Retinal pigment epithelial cell (primary cell): ENCODE results near the gene SEZ6.

Experiments used
- DNase-seq: peaks from one replicate; pipeline ENCODE4 v3.0.0-alpha.2; 2010; ENCODE audit warnings: low read depth
- H3K4me3 ChIP-seq: 2 replicates; pipeline ENCODE4 v1.5.1; 2011; ENCODE audit warnings: mild to moderate bottlenecking, low read length, control low read depth, moderate library complexity
- CTCF ChIP-seq: conservative IDR thresholded peaks from 2 replicates; pipeline ENCODE4 v1.5.1; 2011; ENCODE audit warnings: low read depth, low read length, control low read depth, inconsistent platforms

SEZ6 gene

DNA sequence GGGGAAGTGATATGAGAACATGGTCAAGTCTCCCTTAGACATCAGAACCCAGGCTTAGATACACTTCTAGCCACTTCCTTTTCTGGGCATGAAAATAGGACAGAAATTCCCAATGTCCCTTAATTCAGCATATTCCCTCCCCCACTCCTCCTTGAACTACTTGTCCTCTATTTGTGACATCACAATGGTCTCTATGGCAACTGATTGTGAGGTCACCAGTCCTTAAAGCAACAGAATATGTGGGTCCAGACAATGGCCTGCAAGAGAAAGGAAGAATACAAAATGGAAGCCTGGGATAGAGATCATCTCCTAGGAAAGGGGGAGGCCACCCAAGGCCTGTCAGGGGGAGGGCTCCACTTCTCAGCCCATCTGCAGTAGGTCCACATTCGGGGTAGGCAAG, 6.7 kb upstream of the SEZ6 start:
- no peak overlapping the region for H3K4me3 ChIP-seq
- TF ChIP-seq CTCF: no peak
- no peak for DNase-seq

- DNase-seq: no peak
- no peak for TF ChIP-seq CTCF
- no peak overlapping the region for H3K4me3 ChIP-seq
These were observed 4.8 kb upstream of the SEZ6 start for GRCh38 chr17:29010586-29010985.

GRCh38 chr17:29010129-29010528, 4.3 kb upstream of the SEZ6 start:
- no peak overlapping the region for H3K4me3 ChIP-seq
- TF ChIP-seq CTCF: no peak
- DNase-seq: no peak

DNA sequence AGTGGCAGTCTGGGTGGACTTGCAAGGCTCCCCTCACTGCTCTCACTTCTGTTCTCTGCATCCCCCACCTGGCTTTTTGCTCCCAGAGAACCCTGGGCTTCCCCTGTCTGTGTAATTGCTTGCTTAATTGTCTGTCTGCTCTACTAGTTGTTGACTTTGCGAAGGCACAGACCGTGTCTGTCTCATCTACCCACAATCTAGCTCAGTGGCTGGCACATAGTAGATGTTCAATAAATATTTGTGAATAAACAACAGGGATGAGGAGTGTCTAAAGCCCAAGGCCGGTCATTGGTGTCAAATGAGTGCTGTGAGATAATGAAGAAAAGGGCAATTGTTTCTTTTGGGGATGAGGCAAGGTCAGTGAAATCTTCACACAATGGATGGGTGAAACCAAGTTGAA, 2.8 kb upstream of the SEZ6 start:
- H3K4me3 ChIP-seq: no peak overlapping the region
- TF ChIP-seq CTCF: no peak
- no peak for DNase-seq

DNA sequence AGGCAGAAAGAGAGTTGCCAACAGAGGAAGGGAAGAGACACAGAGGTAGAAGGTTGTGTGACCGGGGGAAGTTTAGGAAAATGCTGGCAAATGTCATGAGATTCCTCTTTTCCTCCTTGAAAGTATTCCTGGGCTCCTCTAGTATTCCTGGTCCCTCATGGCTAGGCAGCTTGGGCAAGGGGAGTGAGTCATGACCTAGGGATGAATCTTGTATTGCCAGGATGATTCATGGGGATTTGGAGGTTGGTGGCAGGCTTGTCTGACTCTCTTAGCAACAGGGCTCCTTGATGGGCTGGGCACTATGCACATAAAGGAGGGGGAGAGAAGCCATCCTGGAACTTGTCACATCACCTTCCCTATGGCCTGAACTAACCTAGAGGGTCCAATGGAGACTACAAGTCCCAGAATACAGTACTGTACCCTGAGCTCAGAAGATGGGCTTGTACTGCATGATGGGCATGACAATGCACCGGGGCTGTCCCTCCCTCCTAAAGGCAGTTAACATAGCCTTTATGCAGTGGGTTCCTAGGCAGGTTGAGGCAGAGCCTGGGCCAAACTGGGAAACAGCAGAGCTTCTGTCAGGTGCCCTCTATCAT, 2.1 kb upstream of the SEZ6 start:
- TF ChIP-seq CTCF: no peak
- no peak overlapping the region for H3K4me3 ChIP-seq
- DNase-seq: peak; percentile 63

DNA sequence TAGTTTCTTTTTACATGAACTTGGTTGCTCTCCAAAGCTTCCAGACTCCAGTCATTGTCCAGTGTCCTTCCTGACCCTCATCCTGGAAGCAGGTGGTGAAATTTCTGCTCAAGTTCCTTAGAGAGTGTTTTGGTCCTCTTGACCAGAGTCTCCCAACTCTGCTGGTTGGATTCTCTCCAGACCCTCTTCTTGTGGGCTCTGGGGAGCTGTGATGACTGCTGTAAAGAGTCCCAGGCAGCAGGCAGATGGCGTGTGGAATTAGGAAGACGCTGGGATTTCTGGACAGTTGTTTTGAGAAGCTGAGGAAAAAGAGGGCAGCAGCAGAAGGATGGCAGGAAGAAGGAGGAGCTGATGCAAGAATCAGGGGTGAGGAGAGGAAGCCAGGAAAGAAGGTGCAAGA, 1.6 kb upstream of the SEZ6 start:
- no peak overlapping the region for H3K4me3 ChIP-seq
- no peak for TF ChIP-seq CTCF
- no peak for DNase-seq

DNA sequence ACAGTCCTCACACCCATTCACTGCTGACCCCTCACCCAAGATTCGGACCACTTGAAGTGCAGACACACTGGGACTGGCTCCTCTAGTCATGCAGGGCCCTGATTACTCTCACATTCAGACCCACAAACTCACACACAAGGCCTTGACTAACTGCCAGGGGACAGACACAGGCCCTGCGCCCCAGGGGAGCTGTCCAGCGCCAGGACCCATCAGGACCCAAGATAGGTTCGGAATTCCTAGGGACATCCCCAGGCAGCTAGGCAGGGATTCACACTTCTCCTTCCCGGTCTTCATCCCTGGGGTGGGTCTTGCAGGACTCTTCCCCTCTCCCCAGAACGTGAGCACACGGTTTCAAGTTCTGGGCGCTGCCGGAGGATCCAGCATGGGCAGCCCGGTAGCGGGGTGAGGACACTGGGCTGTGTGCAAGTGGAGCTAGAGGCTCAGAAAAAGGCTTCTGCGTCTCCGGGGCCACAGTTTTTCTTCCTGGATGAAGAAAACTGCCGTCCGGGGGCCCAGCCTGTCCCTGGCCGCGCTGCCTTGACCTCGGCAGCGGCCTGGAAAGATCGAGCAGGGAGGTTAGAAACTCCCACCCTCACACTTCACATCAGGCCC, 1.6 kb downstream of the SEZ6 start:
- H3K4me3 ChIP-seq: no peak overlapping the region
- TF ChIP-seq CTCF: no peak
- no peak for DNase-seq
